Measurements from ENCODE around the gene ZNF618. TPM values are rescaled to one million over a fixed set of nuclear protein-coding genes. Genes with fewer than 3 reads are reported as not detected.
"Not testable (repeated sequence)": the region's sequence is repeated elsewhere in the genome, so short reads cannot be mapped to it uniquely, and the experiment has no call there.

The ZNF618 gene
- polyA plus RNA-seq, 4 donors = 0.22 to 5.5 (median 1.9) TPM

- FAIRE-seq (no peak), DNase-seq (peak in 1 of 2 donors; percentile 47)
- Histone ChIP-seq H3K4me1 (ENCODE audit: control insufficient read depth in 3 of 3, insufficient read depth in 2 of 3, low read depth in 1 of 3, low read length in 2 of 3) (peaks cover 0 to 54% (median 8%) of the 10 kb centered on the region in 3 donors), H3K4me3 (ENCODE audit: low read depth in 1 of 3, low read length in 3 of 3) (no peak overlapping the region), H3K27me3 (ENCODE audit: control insufficient read depth in 3 of 3, insufficient read depth in 3 of 3, low read length in 3 of 3) (no peaks in the 10 kb centered on the region), H3K36me3 (ENCODE audit: control insufficient read depth in 3 of 3, insufficient read depth in 2 of 3, low read depth in 1 of 3, low read length in 3 of 3) (peaks cover 0 to 5% (median 0%) of the 10 kb centered on the region in 3 donors), H3K9me3 (ENCODE audit: control insufficient read depth in 2 of 2, insufficient read depth in 1 of 2, low read depth in 1 of 2, low read length in 1 of 2) (no peaks in the 10 kb centered on the region), H3K27ac (ENCODE audit: low read depth in 1 of 3, low read length in 2 of 3) (peak overlapping the region; percentile 63 to 94 (median 85))
- WGBS, 3 donors = 16 to 66% (median 38%) methylated on average over 6 of the region's 6 CpGs
These were observed 205.4 kb downstream of the ZNF618 start for GRCh38 chr9:114081441-114082016.

GRCh38 chr9:114082017-114082762 is 206.1 kb downstream of the ZNF618 start:
- WGBS, 3 donors = 19 to 44% (median 19%) methylated on average over 10 of the region's 10 CpGs

GRCh38 chr9:114082763-114083412 is 206.8 kb downstream of the ZNF618 start:
- 35 to 46% (median 42%) methylated on average over 13 of the region's 13 CpGs for WGBS, 3 donors
- H3K4me1 ChIP-seq (ENCODE audit: control insufficient read depth in 3 of 3, insufficient read depth in 2 of 3, low read depth in 1 of 3, low read length in 2 of 3) = peaks cover 0 to 48% (median 8%) of the 10 kb centered on the region in 3 donors
- peak overlapping the region in 1 of 3 donors; percentile 94 for H3K27ac ChIP-seq (ENCODE audit: low read depth in 1 of 3, low read length in 2 of 3)
- FAIRE-seq; H3K4me3 ChIP-seq (ENCODE audit: low read depth in 1 of 3, low read length in 3 of 3); H3K36me3 ChIP-seq (ENCODE audit: control insufficient read depth in 3 of 3, insufficient read depth in 2 of 3, low read depth in 1 of 3, low read length in 3 of 3); H3K27me3 ChIP-seq (ENCODE audit: control insufficient read depth in 3 of 3, insufficient read depth in 3 of 3, low read length in 3 of 3); DNase-seq; H3K9me3 ChIP-seq (ENCODE audit: control insufficient read depth in 2 of 2, insufficient read depth in 1 of 2, low read depth in 1 of 2, low read length in 1 of 2): not testable (repeated sequence)

More at GRCh38 chr9:114082017-114082762, 206.1 kb downstream of the ZNF618 start:
- Histone ChIP-seq H3K4me3 (ENCODE audit: low read depth in 1 of 3, low read length in 3 of 3) (no peak overlapping the region), H3K4me1 (ENCODE audit: control insufficient read depth in 3 of 3, insufficient read depth in 2 of 3, low read depth in 1 of 3, low read length in 2 of 3) (peaks cover 0 to 54% (median 8%) of the 10 kb centered on the region in 3 donors), H3K27me3 (ENCODE audit: control insufficient read depth in 3 of 3, insufficient read depth in 3 of 3, low read length in 3 of 3) (no peaks in the 10 kb centered on the region), H3K27ac (ENCODE audit: low read depth in 1 of 3, low read length in 2 of 3) (peak overlapping the region; percentile 63 to 94 (median 85)), H3K9me3 (ENCODE audit: control insufficient read depth in 2 of 2, insufficient read depth in 1 of 2, low read depth in 1 of 2, low read length in 1 of 2) (no peaks in the 10 kb centered on the region), H3K36me3 (ENCODE audit: control insufficient read depth in 3 of 3, insufficient read depth in 2 of 3, low read depth in 1 of 3, low read length in 3 of 3) (peaks cover 0 to 6% (median 0%) of the 10 kb centered on the region in 3 donors)
- DNase-seq = peak; percentile 97
- no peak for FAIRE-seq

DNA sequence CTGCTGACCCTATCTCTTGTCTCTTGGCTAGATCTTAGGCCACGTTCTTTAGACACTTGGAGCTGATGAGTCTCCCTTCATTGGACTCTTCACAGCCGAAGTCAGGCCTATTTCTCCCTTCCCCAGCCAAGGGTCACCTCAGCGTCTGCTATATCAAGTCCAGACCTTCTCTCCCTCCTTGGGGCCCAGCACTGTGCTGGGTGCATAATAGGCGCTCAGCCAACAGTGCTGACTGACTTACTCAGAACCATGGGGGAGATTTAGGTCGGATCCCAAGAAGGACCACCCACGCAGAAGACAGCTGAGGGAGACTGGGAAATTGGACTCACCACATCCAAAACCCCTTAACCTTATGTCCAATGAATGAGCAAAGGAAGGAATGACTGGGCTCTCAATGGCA is 207.6 kb downstream of the ZNF618 start:
- Histone ChIP-seq H3K36me3 (ENCODE audit: control insufficient read depth in 3 of 3, insufficient read depth in 2 of 3, low read depth in 1 of 3, low read length in 3 of 3) (peaks cover 0 to 6% (median 0%) of the 10 kb centered on the region in 3 donors), H3K9me3 (ENCODE audit: control insufficient read depth in 2 of 2, insufficient read depth in 1 of 2, low read depth in 1 of 2, low read length in 1 of 2) (no peaks in the 10 kb centered on the region), H3K27ac (ENCODE audit: low read depth in 1 of 3, low read length in 2 of 3) (no peak overlapping the region), H3K27me3 (ENCODE audit: control insufficient read depth in 3 of 3, insufficient read depth in 3 of 3, low read length in 3 of 3) (no peaks in the 10 kb centered on the region), H3K4me3 (ENCODE audit: low read depth in 1 of 3, low read length in 3 of 3) (no peak overlapping the region), H3K4me1 (ENCODE audit: control insufficient read depth in 3 of 3, insufficient read depth in 2 of 3, low read depth in 1 of 3, low read length in 2 of 3) (peaks cover 0 to 40% (median 7%) of the 10 kb centered on the region in 3 donors)
- peak in 1 of 2 donors; percentile 4 for DNase-seq
- 83 to 91% (median 85%) methylated on average over 6 of the region's 6 CpGs for WGBS, 3 donors
- FAIRE-seq = no peak

- H3K4me1 ChIP-seq (ENCODE audit: control insufficient read depth in 3 of 3, insufficient read depth in 2 of 3, low read depth in 1 of 3, low read length in 2 of 3) = peaks cover 0 to 34% (median 7%) of the 10 kb centered on the region in 3 donors
- 68 to 72% (median 71%) methylated on average over 11 of the region's 11 CpGs for WGBS, 3 donors
- no peak overlapping the region for H3K4me3 ChIP-seq (ENCODE audit: low read depth in 1 of 3, low read length in 3 of 3)
- no peak overlapping the region for H3K27ac ChIP-seq (ENCODE audit: low read depth in 1 of 3, low read length in 2 of 3)
- no peaks in the 10 kb centered on the region for H3K27me3 ChIP-seq (ENCODE audit: control insufficient read depth in 3 of 3, insufficient read depth in 3 of 3, low read length in 3 of 3)
- peaks cover 0 to 6% (median 0%) of the 10 kb centered on the region in 3 donors for H3K36me3 ChIP-seq (ENCODE audit: control insufficient read depth in 3 of 3, insufficient read depth in 2 of 3, low read depth in 1 of 3, low read length in 3 of 3)
- no peaks in the 10 kb centered on the region for H3K9me3 ChIP-seq (ENCODE audit: control insufficient read depth in 2 of 2, insufficient read depth in 1 of 2, low read depth in 1 of 2, low read length in 1 of 2)
- FAIRE-seq = no peak
- DNase-seq = no peak
These were observed 208.4 kb downstream of the ZNF618 start for GRCh38 chr9:114084282-114085073.

GRCh38 chr9:114085387-114085789 is 209.3 kb downstream of the ZNF618 start:
- H3K9me3 ChIP-seq (ENCODE audit: control insufficient read depth in 2 of 2, insufficient read depth in 1 of 2, low read depth in 1 of 2, low read length in 1 of 2) = no peaks in the 10 kb centered on the region
- no peak overlapping the region for H3K27ac ChIP-seq (ENCODE audit: low read depth in 1 of 3, low read length in 2 of 3)
- DNase-seq = no peak
- H3K27me3 ChIP-seq (ENCODE audit: control insufficient read depth in 3 of 3, insufficient read depth in 3 of 3, low read length in 3 of 3) = no peaks in the 10 kb centered on the region
- H3K4me3 ChIP-seq (ENCODE audit: low read depth in 1 of 3, low read length in 3 of 3) = no peak overlapping the region
- H3K36me3 ChIP-seq (ENCODE audit: control insufficient read depth in 3 of 3, insufficient read depth in 2 of 3, low read depth in 1 of 3, low read length in 3 of 3) = peaks cover 0 to 6% (median 0%) of the 10 kb centered on the region in 3 donors
- 90 to 94% (median 90%) methylated on average over 9 of the region's 9 CpGs for WGBS, 3 donors
- H3K4me1 ChIP-seq (ENCODE audit: control insufficient read depth in 3 of 3, insufficient read depth in 2 of 3, low read depth in 1 of 3, low read length in 2 of 3) = peaks cover 0 to 27% (median 4%) of the 10 kb centered on the region in 3 donors
- no peak for FAIRE-seq

- no peaks in the 10 kb centered on the region for H3K27me3 ChIP-seq (ENCODE audit: control insufficient read depth in 3 of 3, insufficient read depth in 3 of 3, low read length in 3 of 3)
- FAIRE-seq (no peak), DNase-seq (no peak)
- H3K36me3 ChIP-seq (ENCODE audit: control insufficient read depth in 3 of 3, insufficient read depth in 2 of 3, low read depth in 1 of 3, low read length in 3 of 3) = peaks cover 0 to 9% (median 0%) of the 10 kb centered on the region in 3 donors
- no peaks in the 10 kb centered on the region for H3K9me3 ChIP-seq (ENCODE audit: control insufficient read depth in 2 of 2, insufficient read depth in 1 of 2, low read depth in 1 of 2, low read length in 1 of 2)
- H3K4me1 ChIP-seq (ENCODE audit: control insufficient read depth in 3 of 3, insufficient read depth in 2 of 3, low read depth in 1 of 3, low read length in 2 of 3) = peaks cover 0 to 22% (median 4%) of the 10 kb centered on the region in 3 donors
- H3K27ac ChIP-seq (ENCODE audit: low read depth in 1 of 3, low read length in 2 of 3) = no peak overlapping the region
- H3K4me3 ChIP-seq (ENCODE audit: low read depth in 1 of 3, low read length in 3 of 3) = no peak overlapping the region
- WGBS, 3 donors = 81 to 89% (median 83%) methylated on average over 6 of the region's 6 CpGs
These were observed 209.9 kb downstream of the ZNF618 start for GRCh38 chr9:114086009-114086408.

DNA sequence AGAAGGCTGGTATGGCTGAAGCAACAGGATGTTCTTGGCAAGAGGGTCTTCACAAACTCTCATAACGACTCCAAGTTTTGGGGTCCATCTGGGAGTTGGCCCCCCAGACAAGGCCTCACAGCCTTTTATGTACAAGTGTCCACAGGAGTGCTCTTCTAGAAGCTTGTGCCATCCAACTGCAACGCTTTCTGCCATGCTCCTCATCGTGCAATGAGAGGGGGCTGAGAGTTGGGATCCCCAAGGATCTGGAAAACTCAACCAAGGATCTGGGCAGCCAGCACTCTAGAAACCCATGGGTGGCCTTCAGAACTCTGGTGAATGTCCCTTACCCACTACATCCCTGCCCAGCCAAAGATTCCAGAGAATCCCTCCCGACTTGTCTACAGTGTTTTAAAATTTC is 210.5 kb downstream of the ZNF618 start:
- Histone ChIP-seq H3K27me3 (ENCODE audit: control insufficient read depth in 3 of 3, insufficient read depth in 3 of 3, low read length in 3 of 3) (no peaks in the 10 kb centered on the region), H3K4me3 (ENCODE audit: low read depth in 1 of 3, low read length in 3 of 3) (no peak overlapping the region), H3K9me3 (ENCODE audit: control insufficient read depth in 2 of 2, insufficient read depth in 1 of 2, low read depth in 1 of 2, low read length in 1 of 2) (no peaks in the 10 kb centered on the region), H3K4me1 (ENCODE audit: control insufficient read depth in 3 of 3, insufficient read depth in 2 of 3, low read depth in 1 of 3, low read length in 2 of 3) (peaks cover 0 to 16% (median 0%) of the 10 kb centered on the region in 3 donors), H3K27ac (ENCODE audit: low read depth in 1 of 3, low read length in 2 of 3) (no peak overlapping the region), H3K36me3 (ENCODE audit: control insufficient read depth in 3 of 3, insufficient read depth in 2 of 3, low read depth in 1 of 3, low read length in 3 of 3) (peaks cover 0 to 12% (median 0%) of the 10 kb centered on the region in 3 donors)
- DNase-seq (no peak), FAIRE-seq (no peak)
- WGBS, 3 donors = 81 to 92% (median 88%) methylated on average over 4 of the region's 4 CpGs
